H1 (cell line): Measurements from ENCODE around the gene OR4P4. TPM values are rescaled to one million over a fixed set of nuclear protein-coding genes. Genes with fewer than 3 reads are reported as not detected.

ENCODE experiments used
- CTCF ChIA-PET: fragments of 300-600 bp; sonication (Branson Sonifier 250); formaldehyde crosslinking; loops from one replicate; lab custom pipeline; 2021; ENCODE audit not compliant: partially characterized antibody; lab: Charles Lee
- POLR2A ChIA-PET: fragments of 300-600 bp; sonication (Branson Sonifier 250); formaldehyde crosslinking; loops from one replicate; lab custom pipeline; 2021; ENCODE audit warnings: inconsistent platforms; ENCODE audit not compliant: partially characterized antibody; lab: Charles Lee
- DNase-seq, 2 experiments: peaks; one replicate each; pipeline versions ENCODE4 v3.0.0 to v3.0.0-alpha.2; 2010 to 2022; ENCODE audit warnings: low spot score in 2 of 2, low read depth in 1 of 2, mixed read lengths in 1 of 2
- FAIRE-seq: peaks from 2 replicates; lab custom pipeline; 2011; peaks lifted over from hg19 to GRCh38; lab: Jason Lieb, UNC
- H2AFZ ChIP-seq: 2 replicates; pipeline ENCODE4 v1.8.1; 2012; ENCODE audit warnings: low read length, inconsistent platforms
- H2AK5ac ChIP-seq: 2 replicates; pipeline ENCODE4 v1.6.1; 2013; ENCODE audit warnings: low read depth, low read length
- H2BK120ac ChIP-seq: replicated peaks from 2 replicates; pipeline ENCODE3; 2013; ENCODE audit warnings: low read depth, low read length, inconsistent platforms
- H2BK12ac ChIP-seq: 2 replicates; pipeline ENCODE4 v1.6.1; 2013; ENCODE audit warnings: low read depth, low read length
- H2BK15ac ChIP-seq: 2 replicates; pipeline ENCODE4 v1.6.1; 2013; ENCODE audit warnings: low read length
- H2BK20ac ChIP-seq: 2 replicates; pipeline ENCODE4 v1.6.1; 2013; ENCODE audit warnings: low read length
- H2BK5ac ChIP-seq: 2 replicates; pipeline ENCODE4 v1.6.1; 2013; ENCODE audit warnings: low read depth, low read length
- H3K14ac ChIP-seq: 2 replicates; pipeline ENCODE4 v1.6.1; 2013; ENCODE audit warnings: inconsistent platforms; ENCODE audit not compliant: insufficient read length
- H3K18ac ChIP-seq: 2 replicates; pipeline ENCODE4 v1.6.1; 2013; ENCODE audit warnings: low read length; ENCODE audit errors: extremely low read depth
- H3K23ac ChIP-seq: 2 replicates; pipeline ENCODE4 v1.6.1; 2013; ENCODE audit warnings: inconsistent platforms; ENCODE audit not compliant: insufficient read length
- H3K23me2 ChIP-seq: 2 replicates; pipeline ENCODE4 v1.6.1; 2013; ENCODE audit warnings: low read depth, low read length
- H3K27ac ChIP-seq: 2 replicates; pipeline ENCODE4 v1.6.1; 2011; ENCODE audit warnings: low read depth, low read length, inconsistent platforms
- H3K27me3 ChIP-seq, 4 experiments: replicated peaks in 1 of 4; 1 replicate in 1 of 4; 2 replicates in 3 of 4; pipeline versions ENCODE4 v1.6.1 to v1.8.1; 2011 to 2013; ENCODE audit warnings: low read length in 3 of 4, mild to moderate bottlenecking in 3 of 4, inconsistent platforms in 2 of 4, mixed read lengths in 2 of 4, moderate library complexity in 1 of 4; ENCODE audit not compliant: control insufficient read depth in 3 of 4, insufficient read depth in 3 of 4; ENCODE audit errors: extremely low read depth in 1 of 4
- H3K36me3 ChIP-seq, 4 experiments: 2 replicates each; pipeline versions ENCODE4 v1.6.1 to v1.8.1; 2011 to 2013; ENCODE audit warnings: mild to moderate bottlenecking in 4 of 4, low read length in 3 of 4, moderate library complexity in 2 of 4, control low read depth in 1 of 4, inconsistent platforms in 1 of 4; ENCODE audit not compliant: insufficient read depth in 4 of 4, control insufficient read depth in 2 of 4
- H3K4ac ChIP-seq: replicated peaks from 2 replicates; pipeline ENCODE3; 2013; ENCODE audit warnings: low read length, low read depth, mixed read lengths, inconsistent platforms; ENCODE audit not compliant: insufficient read length
- H3K4me1 ChIP-seq, 4 experiments: replicated peaks in 1 of 4; 1 replicate in 1 of 4; 2 replicates in 3 of 4; pipeline versions ENCODE4 v1.6.1 to v1.8.1; 2011 to 2013; ENCODE audit warnings: low read length in 3 of 4, inconsistent platforms in 2 of 4, mixed read lengths in 1 of 4; ENCODE audit not compliant: insufficient read depth in 4 of 4, control insufficient read depth in 3 of 4
- H3K4me2 ChIP-seq, 2 experiments: 2 replicates each; pipeline versions ENCODE4 v1.6.1 to v1.8.1; 2011 to 2013; ENCODE audit warnings: low read depth in 2 of 2, low read length in 2 of 2, control low read depth in 1 of 2, inconsistent platforms in 1 of 2, mild to moderate bottlenecking in 1 of 2; ENCODE audit not compliant: insufficient read depth in 1 of 2
- H3K4me3 ChIP-seq, 4 experiments: fragments of 200-600, 300-600 bp in 1 of 4; sonication (generic), shearing (Covaris generic), sonication (Bioruptor Twin) in 1 of 4; 2 replicates each; pipeline versions ENCODE4 v1.5.1 to v1.8.1; 2011 to 2016; ENCODE audit warnings: low read length in 4 of 4, low read depth in 3 of 4, control low read depth in 2 of 4, inconsistent platforms in 2 of 4, mild to moderate bottlenecking in 2 of 4, mixed read lengths in 1 of 4, moderate library complexity in 1 of 4; ENCODE audit not compliant: insufficient read depth in 2 of 4; ENCODE audit errors: extremely low read depth in 1 of 4
- H3K56ac ChIP-seq: replicated peaks from 2 replicates; pipeline ENCODE3; 2013; ENCODE audit warnings: low read depth, mild to moderate bottlenecking, mixed read lengths, low read length, inconsistent platforms; ENCODE audit not compliant: insufficient read length
- H3K79me1 ChIP-seq: 2 replicates; pipeline ENCODE4 v1.6.1; 2013; ENCODE audit warnings: low read depth, low read length, control low read depth
- H3K79me2 ChIP-seq, 2 experiments: 2 replicates each; pipeline versions ENCODE4 v1.6.1 to v1.8.1; 2012 to 2013; ENCODE audit warnings: low read length in 2 of 2, mild to moderate bottlenecking in 2 of 2, inconsistent platforms in 1 of 2; ENCODE audit not compliant: insufficient read depth in 2 of 2, control insufficient read depth in 1 of 2
- H3K9ac ChIP-seq, 4 experiments: replicated peaks in 1 of 4; 1 replicate in 1 of 4; 2 replicates in 3 of 4; pipeline versions ENCODE4 v1.6.1 to v1.8.1; 2011 to 2013; ENCODE audit warnings: low read depth in 3 of 4, low read length in 3 of 4, control low read depth in 2 of 4, mild to moderate bottlenecking in 2 of 4, moderate library complexity in 2 of 4, inconsistent platforms in 1 of 4; ENCODE audit errors: extremely low read depth in 1 of 4
- H3K9me3 ChIP-seq, 2 experiments: 2 replicates each; pipeline versions ENCODE4 v1.6.1 to v1.8.1; 2012 to 2013; ENCODE audit warnings: mild to moderate bottlenecking in 2 of 2, moderate library complexity in 2 of 2, control low read depth in 1 of 2, inconsistent platforms in 1 of 2, low read depth in 1 of 2, low read length in 1 of 2, mixed read lengths in 1 of 2; ENCODE audit not compliant: insufficient read depth in 2 of 2
- H4K20me1 ChIP-seq, 2 experiments: replicated peaks in 1 of 2; 2 replicates each; pipeline versions ENCODE3 to v1.8.1; 2011 to 2013; ENCODE audit warnings: inconsistent platforms in 2 of 2, low read length in 2 of 2, mild to moderate bottlenecking in 1 of 2; ENCODE audit not compliant: insufficient read depth in 2 of 2, control insufficient read depth in 1 of 2
- H4K5ac ChIP-seq: 2 replicates; pipeline ENCODE4 v1.6.1; 2013; ENCODE audit warnings: low read length, low read depth, mixed read lengths, inconsistent platforms; ENCODE audit not compliant: insufficient read length
- H4K8ac ChIP-seq: 2 replicates; pipeline ENCODE4 v1.8.0; 2013; ENCODE audit warnings: mild to moderate bottlenecking, moderate library complexity, low read length, inconsistent platforms; ENCODE audit not compliant: insufficient read depth; ENCODE audit errors: extremely low read depth
- H4K91ac ChIP-seq: replicated peaks from 2 replicates; pipeline ENCODE3; 2013; ENCODE audit warnings: low read length, mixed read lengths, inconsistent platforms; ENCODE audit not compliant: insufficient read length
- BRCA1 ChIP-seq: IDR thresholded peaks from 2 replicates; pipeline ENCODE4 v1.6.1; 2012; ENCODE audit warnings: low read depth, low read length, improper control_type of control experiment
- CEBPB ChIP-seq: IDR thresholded peaks from 2 replicates; pipeline ENCODE4 v1.6.1; 2012; ENCODE audit warnings: low read depth, low read length
- CHD2 ChIP-seq: IDR thresholded peaks from 2 replicates; pipeline ENCODE4 v1.6.1; 2012; ENCODE audit warnings: low read length, improper control_type of control experiment
- FOSL1 ChIP-seq: IDR thresholded peaks from 2 replicates; pipeline ENCODE4 v1.6.1; 2011; ENCODE audit warnings: mild to moderate bottlenecking, low read depth, low read length, moderate library complexity; ENCODE audit not compliant: insufficient read depth
- MAFK ChIP-seq: IDR thresholded peaks from 2 replicates; pipeline ENCODE4 v1.6.1; 2012; ENCODE audit warnings: low read depth, mild to moderate bottlenecking, improper control_type of control experiment, low read length
- SIRT6 ChIP-seq: IDR thresholded peaks from one replicate; pipeline ENCODE4 v1.7.1; 2012; ENCODE audit warnings: low read length, inconsistent platforms
- SRF ChIP-seq: IDR thresholded peaks from 2 replicates; pipeline ENCODE4 v1.6.1; 2011; ENCODE audit warnings: mild to moderate bottlenecking, low read depth, low read length, moderate library complexity
- WGBS, 2 experiments: shearing (Covaris generic) in 1 of 2; methylation state at CpG; one replicate each; pipeline versions ENCODE4 v1.1.6 to v1.1.7; 2013 to 2015; ENCODE audit warnings: low lambda C conversion rate in 2 of 2, mixed read lengths in 2 of 2, inconsistent platforms in 1 of 2, low coverage in 1 of 2, missing lambda C conversion rate in 1 of 2; ENCODE audit not compliant: insufficient replicate concordance in 2 of 2, insufficient coverage in 1 of 2, insufficient read length in 1 of 2; ENCODE audit errors: extremely low coverage in 1 of 2, missing lambda C conversion rate in 1 of 2; 5-methylcytosine and 5-hydroxymethylcytosine counted together
- polyA plus RNA-seq, 7 experiments: library from polyadenylated mRNA; depleted of rRNA in 3 of 7; stranded (reverse) in 5 of 7; unstranded in 2 of 7; fragments of >200 nt in 5 of 7; fragments of 200-250 nt in 2 of 7; gene quantifications; 1 replicate in 5 of 7; 2 replicates in 1 of 7; 4 replicates in 1 of 7; pipeline versions ENCODE4 v1.2.1 to v1.2.3, GENCODE V29; 2011 to 2013; ENCODE audit warnings: missing spikeins in 2 of 7, mixed read lengths in 2 of 7
- total RNA-seq: library from RNA; stranded (reverse); fragmentation: NEBNext Ultra II Directional; extraction: Animal tissue kit (Norgen Biotek cat#: 25700); gene quantifications from 2 replicates; pipeline ENCODE4 v1.2.1, GENCODE V29; 2021

The OR4P4 gene
- total and polyA plus RNA-seq, 2 of the 8 experiments (the other 6 are each of a cell fraction or from before 2014, with no cell fraction given): not detected

DNA sequence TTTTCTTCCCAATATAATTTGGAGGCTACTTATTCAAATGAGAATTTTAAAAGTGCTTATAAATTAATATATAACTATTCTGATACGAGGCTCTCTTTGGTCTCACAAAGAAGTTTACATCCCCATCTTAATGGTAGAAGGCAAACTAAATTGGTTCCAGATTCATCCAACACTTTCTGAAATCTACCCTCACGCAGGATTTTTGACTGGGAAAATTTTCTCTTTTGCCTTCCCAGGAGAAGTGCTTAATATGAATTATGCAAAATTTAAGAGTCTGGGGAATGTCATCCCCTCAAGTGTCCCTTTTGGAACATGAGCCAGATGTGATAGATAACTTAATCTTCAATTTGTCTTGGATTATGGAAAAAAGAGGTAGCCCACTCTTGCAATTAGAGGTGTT lies 27.4 kb upstream of the OR4P4 start, which contains the start of gene OR4C11:
OR4C11 (minus strand) TSS at position 101 of the 400 bp plus-strand sequence. CDS start 3,272 bp downstream, outside the sequence.
- H3K9ac ChIP-seq: no peak within 1 kb of the TSS
- CTCF ChIA-PET: no interaction called here
- H3K4me1 ChIP-seq: no peaks in the 10 kb centered on the region
- H3K18ac ChIP-seq: no peak within 1 kb of the TSS
- H3K4ac ChIP-seq: no peak within 1 kb of the TSS
- no peak within 1 kb of the TSS for H2BK12ac ChIP-seq
- H3K23me2 ChIP-seq: no peaks in the 10 kb centered on the region
- DNase-seq: no peak
- H3K14ac ChIP-seq: no peak within 1 kb of the TSS
- FAIRE-seq: no peak
- TF ChIP-seq FOSL1: no peak
- TF ChIP-seq MAFK: no peak
- TF ChIP-seq CHD2: no peak
- no peak for TF ChIP-seq BRCA1
- no peak for TF ChIP-seq CEBPB
- TF ChIP-seq SIRT6: no peak
- TF ChIP-seq SRF: no peak
- no peak within 1 kb of the TSS for H2AFZ ChIP-seq
- POLR2A ChIA-PET: no interaction called here
- H3K4me2 ChIP-seq: no peak within 1 kb of the TSS
- H3K23ac ChIP-seq: no peak within 1 kb of the TSS
- H4K5ac ChIP-seq: no peak within 1 kb of the TSS
- H3K27ac ChIP-seq: no peak within 1 kb of the TSS
- no peaks in the 10 kb centered on the region for H4K20me1 ChIP-seq
- no peak within 1 kb of the TSS for H3K56ac ChIP-seq
- H3K27me3 ChIP-seq: no peaks in the 10 kb centered on the region
- H3K79me2 ChIP-seq: no peaks in the 10 kb centered on the region
- no peak within 1 kb of the TSS for H2AK5ac ChIP-seq
- peaks cover 10 to 14% of the 10 kb centered on the region in 2 experiments; a peak in 3 of 4 replicates for H3K9me3 ChIP-seq
- H3K36me3 ChIP-seq: no peaks in the 10 kb centered on the region
- no peak within 1 kb of the TSS for H4K8ac ChIP-seq
- WGBS, 2 experiments: 76% methylated on average over 2 of the region's 2 CpGs; no CpG with 5 or more reads in 1 of the 2 experiments
- H3K79me1 ChIP-seq: no peaks in the 10 kb centered on the region
- H2BK120ac ChIP-seq: no peak within 1 kb of the TSS
- H2BK20ac ChIP-seq: no peak within 1 kb of the TSS
- no peak within 1 kb of the TSS for H3K4me3 ChIP-seq
- no peak within 1 kb of the TSS for H2BK5ac ChIP-seq
- no peak within 1 kb of the TSS for H4K91ac ChIP-seq
- H2BK15ac ChIP-seq: no peak within 1 kb of the TSS
